ENCODE results near the gene DHX29. TPM values are rescaled to one million over a fixed set of nuclear protein-coding genes. Genes with fewer than 3 reads are reported as not detected.

The DHX29 gene
- total RNA-seq, result 10 to 100 TPM; 24.6 to 27.0 TPM
- 10 to 100 TPM in 1 of 2 donors, 1 to 10 TPM in 1; 9.9 to 19.1 TPM for polyA plus RNA-seq
- long read RNA-seq, donor 1, partial matches to known transcripts, result 28 of 32 reads
- long read RNA-seq, donor 1, other reads (novel, unspliced or antisense), result 4 of 32 reads
- long read RNA-seq, donor 2, full-length matches to known transcripts, result 6 of 30 reads
- long read RNA-seq, donor 2, partial matches to known transcripts, result 19 of 30 reads
- long read RNA-seq, donor 2, other reads (novel, unspliced or antisense), result 5 of 30 reads

- peak within 1 kb of the TSS in 1 of 2 donors; percentile 83 for H3K27ac ChIP-seq (ENCODE audit: low read depth in 1 of 2, low read length in 2 of 2)
- peaks cover 0 to 2% of the 10 kb centered on the region in 2 donors for H3K36me3 ChIP-seq (ENCODE audit: control insufficient read depth in 1 of 2, insufficient read depth in 2 of 2, low read length in 1 of 2)
- no peaks in the 10 kb centered on the region for H3K27me3 ChIP-seq (ENCODE audit: control insufficient read depth in 1 of 2, insufficient read depth in 2 of 2, low read length in 1 of 2)
- intact Hi-C loops (cut with DNase I), result no loop called here
- peak within 1 kb of the TSS; percentile 73 to 82 for H3K4me3 ChIP-seq (ENCODE audit: low read length in 2 of 2)
- ATAC-seq (ENCODE audit: low FRiP score) (peak; percentile 98), DNase-seq (peak; percentile 94 to 97)
- no peaks in the 10 kb centered on the region for H3K9me3 ChIP-seq (ENCODE audit: control insufficient read depth, low read length)
- 0 to 1% methylated on average over 61 to 62 of the region's 62 CpGs for WGBS, 2 donors
- peaks cover 0 to 6% of the 10 kb centered on the region in 2 donors for H3K4me1 ChIP-seq (ENCODE audit: control insufficient read depth in 1 of 2, insufficient read depth in 2 of 2, low read length in 2 of 2)
Measured at GRCh38 chr5:55307383-55308253, at the start of gene DHX29, which contains the start of gene MTREX. DHX29 (minus strand) TSS chr5:55307694; CDS start chr5:55307573, 121 bp downstream. MTREX (plus strand) TSS chr5:55307989; CDS start chr5:55308014, 25 bp downstream.

- intact Hi-C loops (cut with DNase I), result no loop called here
- Histone ChIP-seq H3K27me3 (ENCODE audit: control insufficient read depth in 1 of 2, insufficient read depth in 2 of 2, low read length in 1 of 2) (no peaks in the 10 kb centered on the region), H3K4me3 (ENCODE audit: low read length in 2 of 2) (no peak overlapping the region), H3K27ac (ENCODE audit: low read depth in 1 of 2, low read length in 2 of 2) (no peak overlapping the region), H3K9me3 (ENCODE audit: control insufficient read depth, low read length) (no peaks in the 10 kb centered on the region), H3K4me1 (ENCODE audit: control insufficient read depth in 1 of 2, insufficient read depth in 2 of 2, low read length in 2 of 2) (no peaks in the 10 kb centered on the region), H3K36me3 (ENCODE audit: control insufficient read depth in 1 of 2, insufficient read depth in 2 of 2, low read length in 1 of 2) (no peaks in the 10 kb centered on the region)
- DNase-seq (no peak), ATAC-seq (ENCODE audit: low FRiP score) (peak; percentile 19)
- 95 to 97% methylated on average over 4 of the region's 4 CpGs for WGBS, 2 donors
Measured at GRCh38 chr5:55356896-55357295, 49.4 kb upstream of the DHX29 start.

DNA sequence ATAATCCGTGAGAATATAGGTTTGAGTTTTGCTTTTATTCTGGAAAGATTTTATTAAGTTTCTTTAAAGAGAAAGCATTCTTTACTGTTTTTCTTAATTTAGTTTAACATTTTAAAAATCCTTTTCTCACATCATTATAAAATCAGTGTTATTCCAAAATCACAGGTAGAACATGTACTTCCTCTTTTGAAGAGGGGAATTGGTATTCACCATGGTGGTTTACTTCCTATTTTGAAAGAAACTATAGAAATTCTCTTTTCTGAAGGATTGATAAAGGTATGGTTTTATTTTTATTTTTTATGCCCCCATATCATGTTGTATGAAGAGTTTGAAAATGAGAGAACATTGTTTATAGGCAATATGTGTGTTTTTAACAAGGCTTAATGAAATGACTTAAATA lies 43.3 kb upstream of the DHX29 start:
- DNase-seq (no peak), ATAC-seq (ENCODE audit: low FRiP score) (no peak)
- H3K4me1 ChIP-seq (ENCODE audit: control insufficient read depth in 1 of 2, insufficient read depth in 2 of 2, low read length in 2 of 2), result no peaks in the 10 kb centered on the region
- H3K4me3 ChIP-seq (ENCODE audit: low read length in 2 of 2), result no peak overlapping the region
- H3K27me3 ChIP-seq (ENCODE audit: control insufficient read depth in 1 of 2, insufficient read depth in 2 of 2, low read length in 1 of 2), result no peaks in the 10 kb centered on the region
- WGBS, 2 donors, result 86 to 89% methylated on average over 1 of the region's 1 CpG
- peaks cover 2 to 9% of the 10 kb centered on the region in 2 donors for H3K36me3 ChIP-seq (ENCODE audit: control insufficient read depth in 1 of 2, insufficient read depth in 2 of 2, low read length in 1 of 2)
- H3K27ac ChIP-seq (ENCODE audit: low read depth in 1 of 2, low read length in 2 of 2), result no peak overlapping the region
- intact Hi-C loops (cut with DNase I), result no loop called here
- no peaks in the 10 kb centered on the region for H3K9me3 ChIP-seq (ENCODE audit: control insufficient read depth, low read length)

- intact Hi-C loops (cut with DNase I), result loop anchor here (10.0 kb wide), 2 partner anchors 57 to 187 kb away; partner anchors contain the start of gene PLPP1 (in 1 of the 2)
- Histone ChIP-seq H3K4me3 (ENCODE audit: low read length in 2 of 2) (no peak overlapping the region), H3K4me1 (ENCODE audit: control insufficient read depth in 1 of 2, insufficient read depth in 2 of 2, low read length in 2 of 2) (no peaks in the 10 kb centered on the region), H3K9me3 (ENCODE audit: control insufficient read depth, low read length) (no peaks in the 10 kb centered on the region), H3K36me3 (ENCODE audit: control insufficient read depth in 1 of 2, insufficient read depth in 2 of 2, low read length in 1 of 2) (peaks cover 2 to 13% of the 10 kb centered on the region in 2 donors), H3K27me3 (ENCODE audit: control insufficient read depth in 1 of 2, insufficient read depth in 2 of 2, low read length in 1 of 2) (no peaks in the 10 kb centered on the region), H3K27ac (ENCODE audit: low read depth in 1 of 2, low read length in 2 of 2) (no peak overlapping the region)
- DNase-seq (no peak), ATAC-seq (ENCODE audit: low FRiP score) (no peak)
- 89 to 91% methylated on average over 3 of the region's 3 CpGs for WGBS, 2 donors
Measured at GRCh38 chr5:55347786-55348185, 40.3 kb upstream of the DHX29 start.

DNA sequence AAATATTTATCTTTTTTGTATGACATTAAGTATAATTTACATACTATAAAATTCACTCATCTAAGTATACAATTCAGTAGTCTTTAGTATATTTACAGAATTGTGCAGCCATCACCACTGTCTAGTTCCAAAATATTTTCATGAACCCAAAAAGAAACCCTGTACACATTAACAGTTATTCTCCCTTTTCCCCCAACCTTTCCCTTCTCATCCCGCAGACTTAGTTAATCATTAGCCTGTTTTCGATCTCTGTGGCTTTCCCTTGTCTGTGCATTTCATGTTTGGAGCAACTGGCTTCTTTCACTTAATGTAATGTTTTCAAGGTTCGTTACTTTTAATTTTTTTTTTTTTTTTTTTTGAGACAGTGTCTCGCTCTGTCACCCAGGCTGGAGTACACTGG lies 37.8 kb upstream of the DHX29 start:
- Histone ChIP-seq H3K9me3 (ENCODE audit: control insufficient read depth, low read length) (no peaks in the 10 kb centered on the region), H3K27ac (ENCODE audit: low read depth in 1 of 2, low read length in 2 of 2) (no peak overlapping the region), H3K27me3 (ENCODE audit: control insufficient read depth in 1 of 2, insufficient read depth in 2 of 2, low read length in 1 of 2) (no peaks in the 10 kb centered on the region), H3K4me3 (ENCODE audit: low read length in 2 of 2) (no peak overlapping the region), H3K4me1 (ENCODE audit: control insufficient read depth in 1 of 2, insufficient read depth in 2 of 2, low read length in 2 of 2) (peaks cover 0 to 2% of the 10 kb centered on the region in 2 donors), H3K36me3 (ENCODE audit: control insufficient read depth in 1 of 2, insufficient read depth in 2 of 2, low read length in 1 of 2) (peaks cover 2 to 13% of the 10 kb centered on the region in 2 donors)
- intact Hi-C loops (cut with DNase I), result loop anchor here (10.0 kb wide), 2 partner anchors 59 to 189 kb away; partner anchors contain the start of gene PLPP1 (in 1 of the 2)
- ATAC-seq (ENCODE audit: low FRiP score) (no peak), DNase-seq (no peak)
- 94 to 95% methylated on average over 4 of the region's 4 CpGs for WGBS, 2 donors

DNA sequence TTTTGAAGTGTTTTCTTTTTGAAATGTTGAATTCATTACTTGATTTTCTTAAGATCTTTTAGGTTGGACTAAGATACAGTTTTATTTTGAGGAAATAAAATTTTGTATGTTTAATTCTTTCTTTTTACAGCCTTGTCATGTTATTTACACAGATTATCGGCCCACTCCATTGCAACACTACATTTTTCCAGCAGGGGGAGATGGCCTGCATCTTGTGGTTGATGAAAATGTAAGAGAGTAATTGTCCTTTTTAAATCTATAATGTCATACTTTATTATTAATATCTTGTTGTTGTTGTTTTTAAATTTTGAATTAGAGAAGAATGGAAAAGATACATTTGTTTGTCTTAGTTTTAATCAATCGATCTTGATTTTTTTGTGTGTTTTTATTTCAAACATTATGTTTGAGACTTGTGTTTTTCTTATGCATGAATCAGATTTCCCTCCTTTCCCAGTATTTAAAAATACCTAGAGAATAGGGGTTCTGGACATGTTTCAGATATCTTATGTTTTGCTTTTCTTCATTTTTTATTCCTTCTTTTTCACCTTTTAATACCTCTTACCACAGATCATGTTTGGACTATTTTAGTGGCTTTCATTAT lies 37.0 kb upstream of the DHX29 start:
- Histone ChIP-seq H3K4me3 (ENCODE audit: low read length in 2 of 2) (no peak overlapping the region), H3K27ac (ENCODE audit: low read depth in 1 of 2, low read length in 2 of 2) (peak overlapping the region in 1 of 2 donors; percentile 67), H3K27me3 (ENCODE audit: control insufficient read depth in 1 of 2, insufficient read depth in 2 of 2, low read length in 1 of 2) (no peaks in the 10 kb centered on the region), H3K4me1 (ENCODE audit: control insufficient read depth in 1 of 2, insufficient read depth in 2 of 2, low read length in 2 of 2) (peaks cover 0 to 2% of the 10 kb centered on the region in 2 donors), H3K36me3 (ENCODE audit: control insufficient read depth in 1 of 2, insufficient read depth in 2 of 2, low read length in 1 of 2) (peaks cover 2 to 13% of the 10 kb centered on the region in 2 donors), H3K9me3 (ENCODE audit: control insufficient read depth, low read length) (no peaks in the 10 kb centered on the region)
- intact Hi-C loops (cut with DNase I), result loop anchor here (5.0 to 10.0 kb wide), 3 partner anchors 60 to 348 kb away; partner anchors contain the start of gene PLPP1 (in 1 of the 2)
- ATAC-seq (ENCODE audit: low FRiP score), result no peak
- DNase-seq, result no peak
- WGBS, 2 donors, result 4 to 7% methylated on average over 2 of the region's 2 CpGs

GRCh38 chr5:55343609-55344008 lies 36.1 kb upstream of the DHX29 start:
- peak overlapping the region in 1 of 2 donors; percentile 67 for H3K27ac ChIP-seq (ENCODE audit: low read depth in 1 of 2, low read length in 2 of 2)
- H3K9me3 ChIP-seq (ENCODE audit: control insufficient read depth, low read length), result no peaks in the 10 kb centered on the region
- peaks cover 0 to 10% of the 10 kb centered on the region in 2 donors for H3K36me3 ChIP-seq (ENCODE audit: control insufficient read depth in 1 of 2, insufficient read depth in 2 of 2, low read length in 1 of 2)
- H3K4me1 ChIP-seq (ENCODE audit: control insufficient read depth in 1 of 2, insufficient read depth in 2 of 2, low read length in 2 of 2), result peaks cover 0 to 2% of the 10 kb centered on the region in 2 donors
- no peak overlapping the region for H3K4me3 ChIP-seq (ENCODE audit: low read length in 2 of 2)
- no peak for DNase-seq
- no peaks in the 10 kb centered on the region for H3K27me3 ChIP-seq (ENCODE audit: control insufficient read depth in 1 of 2, insufficient read depth in 2 of 2, low read length in 1 of 2)
- intact Hi-C loops (cut with DNase I), result loop anchor here (5.0 to 10.0 kb wide), 3 partner anchors 61 to 349 kb away; partner anchors contain the start of gene PLPP1 (in 1 of the 2)
- no peak for ATAC-seq (ENCODE audit: low FRiP score)
- WGBS, 2 donors, result 8 to 9% methylated on average over 1 of the region's 1 CpG

GRCh38 chr5:55343107-55343506 lies 35.6 kb upstream of the DHX29 start:
- Histone ChIP-seq H3K27ac (ENCODE audit: low read depth in 1 of 2, low read length in 2 of 2) (peak overlapping the region in 1 of 2 donors; percentile 67), H3K4me1 (ENCODE audit: control insufficient read depth in 1 of 2, insufficient read depth in 2 of 2, low read length in 2 of 2) (peaks cover 0 to 2% of the 10 kb centered on the region in 2 donors), H3K4me3 (ENCODE audit: low read length in 2 of 2) (peak overlapping the region in 1 of 2 donors; percentile 72), H3K9me3 (ENCODE audit: control insufficient read depth, low read length) (no peaks in the 10 kb centered on the region), H3K36me3 (ENCODE audit: control insufficient read depth in 1 of 2, insufficient read depth in 2 of 2, low read length in 1 of 2) (peaks cover 0 to 9% of the 10 kb centered on the region in 2 donors), H3K27me3 (ENCODE audit: control insufficient read depth in 1 of 2, insufficient read depth in 2 of 2, low read length in 1 of 2) (no peaks in the 10 kb centered on the region)
- 3 to 10% methylated on average over 4 of the region's 4 CpGs for WGBS, 2 donors
- DNase-seq (no peak), ATAC-seq (ENCODE audit: low FRiP score) (no peak)
- intact Hi-C loops (cut with DNase I), result loop anchor here (5.0 to 10.0 kb wide), 3 partner anchors 62 to 349 kb away; partner anchors contain the start of gene PLPP1 (in 1 of the 2)

Data from aorta (tissue), 5 donors.